HUES48 (cell line): ENCODE measurements around the gene FARP1.

Source experiments
- H3K27ac ChIP-seq: one replicate; pipeline ENCODE4 v1.7.0; 2013; ENCODE audit warnings: low read depth, low read length, inconsistent platforms
- H3K27me3 ChIP-seq: 2 replicates; pipeline ENCODE4 v1.6.1; 2013; ENCODE audit warnings: mild to moderate bottlenecking, low read length; ENCODE audit not compliant: control insufficient read depth, insufficient read depth
- H3K36me3 ChIP-seq: 2 replicates; pipeline ENCODE4 v1.6.1; 2013; ENCODE audit warnings: low read length; ENCODE audit not compliant: control insufficient read depth, insufficient read depth
- H3K4me1 ChIP-seq: 2 replicates; pipeline ENCODE4 v1.6.1; 2013; ENCODE audit warnings: mild to moderate bottlenecking, low read length; ENCODE audit not compliant: control insufficient read depth, insufficient read depth
- H3K4me3 ChIP-seq: 2 replicates; pipeline ENCODE4 v1.5.1; 2013; ENCODE audit warnings: mild to moderate bottlenecking, low read depth, low read length
- H3K9ac ChIP-seq: 2 replicates; pipeline ENCODE4 v1.6.1; 2013; ENCODE audit warnings: mild to moderate bottlenecking, low read depth, low read length, moderate library complexity
- H3K9me3 ChIP-seq: 2 replicates; pipeline ENCODE4 v1.6.1; 2013; ENCODE audit warnings: low read length; ENCODE audit not compliant: control insufficient read depth, insufficient read depth

The FARP1 gene, protein sequence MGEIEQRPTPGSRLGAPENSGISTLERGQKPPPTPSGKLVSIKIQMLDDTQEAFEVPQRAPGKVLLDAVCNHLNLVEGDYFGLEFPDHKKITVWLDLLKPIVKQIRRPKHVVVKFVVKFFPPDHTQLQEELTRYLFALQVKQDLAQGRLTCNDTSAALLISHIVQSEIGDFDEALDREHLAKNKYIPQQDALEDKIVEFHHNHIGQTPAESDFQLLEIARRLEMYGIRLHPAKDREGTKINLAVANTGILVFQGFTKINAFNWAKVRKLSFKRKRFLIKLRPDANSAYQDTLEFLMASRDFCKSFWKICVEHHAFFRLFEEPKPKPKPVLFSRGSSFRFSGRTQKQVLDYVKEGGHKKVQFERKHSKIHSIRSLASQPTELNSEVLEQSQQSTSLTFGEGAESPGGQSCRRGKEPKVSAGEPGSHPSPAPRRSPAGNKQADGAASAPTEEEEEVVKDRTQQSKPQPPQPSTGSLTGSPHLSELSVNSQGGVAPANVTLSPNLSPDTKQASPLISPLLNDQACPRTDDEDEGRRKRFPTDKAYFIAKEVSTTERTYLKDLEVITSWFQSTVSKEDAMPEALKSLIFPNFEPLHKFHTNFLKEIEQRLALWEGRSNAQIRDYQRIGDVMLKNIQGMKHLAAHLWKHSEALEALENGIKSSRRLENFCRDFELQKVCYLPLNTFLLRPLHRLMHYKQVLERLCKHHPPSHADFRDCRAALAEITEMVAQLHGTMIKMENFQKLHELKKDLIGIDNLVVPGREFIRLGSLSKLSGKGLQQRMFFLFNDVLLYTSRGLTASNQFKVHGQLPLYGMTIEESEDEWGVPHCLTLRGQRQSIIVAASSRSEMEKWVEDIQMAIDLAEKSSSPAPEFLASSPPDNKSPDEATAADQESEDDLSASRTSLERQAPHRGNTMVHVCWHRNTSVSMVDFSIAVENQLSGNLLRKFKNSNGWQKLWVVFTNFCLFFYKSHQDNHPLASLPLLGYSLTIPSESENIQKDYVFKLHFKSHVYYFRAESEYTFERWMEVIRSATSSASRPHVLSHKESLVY

GRCh38 chr13:98142380-98143156, at the start of gene FARP1:
Gene FARP1 (plus strand): TSS chr13:98143094. CDS start chr13:98213243, 70,149 bp downstream.
- Histone ChIP-seq H3K4me3 (peak within 1 kb of the TSS; percentile 79), H3K27me3 (peaks cover 26% of the 10 kb centered on the region), H3K9ac (peak within 1 kb of the TSS; percentile 60), H3K27ac (peak within 1 kb of the TSS; percentile 47), H3K36me3 (no peaks in the 10 kb centered on the region), H3K4me1 (peaks cover 33% of the 10 kb centered on the region), H3K9me3 (no peaks in the 10 kb centered on the region)

- H3K9ac ChIP-seq = no peak overlapping the region
- no peak overlapping the region for H3K27ac ChIP-seq
- peaks cover 8% of the 10 kb centered on the region; the same call in 1 of the 2 replicates for H3K9me3 ChIP-seq
- no peaks in the 10 kb centered on the region for H3K36me3 ChIP-seq
- H3K4me3 ChIP-seq = no peak overlapping the region
- no peaks in the 10 kb centered on the region for H3K27me3 ChIP-seq
- H3K4me1 ChIP-seq = peaks cover 9% of the 10 kb centered on the region; the same call in 1 of the 2 replicates
Observed at GRCh38 chr13:98094678-98095266, 48.1 kb upstream of the FARP1 start.

GRCh38 chr13:98096059-98096458, 46.8 kb upstream of the FARP1 start:
- no peaks in the 10 kb centered on the region for H3K27me3 ChIP-seq
- no peak overlapping the region for H3K9ac ChIP-seq
- H3K4me3 ChIP-seq = no peak overlapping the region
- peaks cover 8% of the 10 kb centered on the region; the same call in 1 of the 2 replicates for H3K9me3 ChIP-seq
- no peaks in the 10 kb centered on the region for H3K36me3 ChIP-seq
- H3K4me1 ChIP-seq = peaks cover 9% of the 10 kb centered on the region; the same call in 1 of the 2 replicates
- no peak overlapping the region for H3K27ac ChIP-seq

- Histone ChIP-seq H3K36me3 (no peaks in the 10 kb centered on the region), H3K4me1 (peaks cover 9% of the 10 kb centered on the region; the same call in 1 of the 2 replicates), H3K9ac (no peak overlapping the region), H3K4me3 (no peak overlapping the region), H3K9me3 (peaks cover 7% of the 10 kb centered on the region; the same call in 1 of the 2 replicates), H3K27ac (peak overlapping the region; percentile 80), H3K27me3 (no peaks in the 10 kb centered on the region)
Observed at GRCh38 chr13:98097749-98098148, 45.1 kb upstream of the FARP1 start.

GRCh38 chr13:98098516-98098915, 44.4 kb upstream of the FARP1 start:
- peaks cover 9% of the 10 kb centered on the region; the same call in 1 of the 2 replicates for H3K4me1 ChIP-seq
- H3K36me3 ChIP-seq = no peaks in the 10 kb centered on the region
- no peaks in the 10 kb centered on the region for H3K9me3 ChIP-seq
- no peak overlapping the region for H3K9ac ChIP-seq
- peak overlapping the region; percentile 62 for H3K27ac ChIP-seq
- no peaks in the 10 kb centered on the region for H3K27me3 ChIP-seq
- no peak overlapping the region for H3K4me3 ChIP-seq

DNA sequence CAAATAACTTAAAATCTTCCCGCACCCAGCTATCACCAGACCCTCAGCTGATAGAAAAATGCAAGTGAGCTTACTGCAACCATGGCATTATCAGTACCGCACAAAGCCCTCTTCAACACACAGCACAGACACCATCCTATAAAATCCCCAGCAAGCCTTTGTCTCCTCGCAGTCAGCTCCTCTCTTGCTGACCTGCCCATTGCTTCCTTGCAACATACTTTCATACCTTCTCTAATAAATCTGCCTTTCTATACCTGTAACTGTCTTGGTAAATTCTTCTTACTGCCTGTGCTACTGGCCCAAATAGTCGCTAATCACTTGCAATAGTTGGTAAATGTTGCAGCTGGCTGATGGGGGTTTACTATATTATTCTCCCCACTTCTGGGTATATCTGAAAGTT, 43.3 kb upstream of the FARP1 start:
- Histone ChIP-seq H3K9me3 (no peaks in the 10 kb centered on the region), H3K9ac (no peak overlapping the region), H3K36me3 (no peaks in the 10 kb centered on the region), H3K4me1 (peaks cover 15% of the 10 kb centered on the region), H3K27me3 (no peaks in the 10 kb centered on the region), H3K27ac (no peak overlapping the region), H3K4me3 (no peak overlapping the region)

- Histone ChIP-seq H3K4me1 (peaks cover 18% of the 10 kb centered on the region), H3K9ac (no peak overlapping the region), H3K27ac (no peak overlapping the region), H3K27me3 (no peaks in the 10 kb centered on the region), H3K4me3 (no peak overlapping the region), H3K36me3 (no peaks in the 10 kb centered on the region), H3K9me3 (no peaks in the 10 kb centered on the region)
Observed at GRCh38 chr13:98100481-98100880, 42.4 kb upstream of the FARP1 start.

GRCh38 chr13:98103531-98103930, 39.4 kb upstream of the FARP1 start:
- H3K4me1 ChIP-seq = peaks cover 10% of the 10 kb centered on the region
- H3K27me3 ChIP-seq = no peaks in the 10 kb centered on the region
- H3K27ac ChIP-seq = no peak overlapping the region
- no peaks in the 10 kb centered on the region for H3K9me3 ChIP-seq
- no peaks in the 10 kb centered on the region for H3K36me3 ChIP-seq
- no peak overlapping the region for H3K9ac ChIP-seq
- no peak overlapping the region for H3K4me3 ChIP-seq

DNA sequence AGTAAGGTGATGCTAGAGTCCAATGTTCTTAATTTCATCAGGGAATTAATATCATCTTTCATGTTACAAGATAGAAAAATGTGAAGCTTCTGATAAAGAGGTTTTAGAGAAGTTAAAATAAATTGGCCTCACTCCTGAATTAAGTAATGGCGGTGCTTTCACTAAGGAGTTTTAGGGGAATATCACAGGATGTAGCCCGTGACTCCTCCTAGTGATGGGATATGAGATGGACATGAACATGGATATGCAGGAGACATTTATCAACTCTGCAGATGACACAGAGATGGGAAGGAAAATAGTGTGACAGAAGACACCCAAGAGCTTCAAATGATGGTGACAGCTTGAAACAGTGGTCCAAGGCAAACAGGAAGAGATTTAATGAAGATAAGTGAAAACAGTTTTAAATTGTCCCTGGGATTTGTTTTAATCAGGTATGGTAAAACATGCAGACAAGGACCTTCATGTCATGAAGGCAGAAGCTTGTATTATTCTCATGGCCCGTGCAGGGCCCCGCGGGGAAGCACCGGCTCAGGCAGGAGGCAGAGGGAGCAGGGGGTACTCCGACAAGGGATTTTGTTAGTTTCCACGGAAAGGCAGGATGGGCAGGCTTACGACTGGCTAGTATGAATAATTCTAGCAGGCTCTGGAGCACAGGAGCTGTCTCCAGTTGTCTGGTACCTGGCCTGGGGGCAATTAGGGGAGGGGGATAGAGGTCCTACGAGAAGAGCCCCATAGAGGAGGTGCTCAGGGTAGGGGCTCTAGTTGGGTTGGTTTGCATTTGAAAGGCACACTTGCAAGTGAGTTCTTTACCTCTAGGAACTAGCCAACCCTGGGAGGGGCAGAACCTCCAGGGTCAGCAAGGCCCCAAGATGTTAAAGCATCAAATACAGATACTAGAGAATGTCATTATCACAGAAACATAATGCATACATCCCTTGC, 38.7 kb upstream of the FARP1 start:
- no peaks in the 10 kb centered on the region for H3K36me3 ChIP-seq
- no peaks in the 10 kb centered on the region for H3K9me3 ChIP-seq
- peaks cover 10% of the 10 kb centered on the region for H3K4me1 ChIP-seq
- H3K27me3 ChIP-seq = no peaks in the 10 kb centered on the region
- no peak overlapping the region for H3K27ac ChIP-seq
- H3K9ac ChIP-seq = no peak overlapping the region
- H3K4me3 ChIP-seq = no peak overlapping the region
